IPS-20b (cell line): Measurements from ENCODE around the gene NPY5R.
A peak's percentile ranks its signal among the peaks of the same experiment; 100 is the strongest.

ENCODE experiments used
- H3K27ac ChIP-seq: one replicate; pipeline ENCODE4 v1.5.1; 2013; ENCODE audit warnings: low read length
- H3K27me3 ChIP-seq: 2 replicates; pipeline ENCODE4 v1.6.1; 2013; ENCODE audit warnings: mild to moderate bottlenecking, low read length, inconsistent platforms; ENCODE audit not compliant: insufficient read depth
- H3K36me3 ChIP-seq: 2 replicates; pipeline ENCODE4 v1.6.1; 2013; ENCODE audit warnings: low read depth, mild to moderate bottlenecking, inconsistent platforms, low read length, moderate library complexity; ENCODE audit not compliant: insufficient read depth
- H3K4me1 ChIP-seq: 2 replicates; pipeline ENCODE4 v1.6.1; 2013; ENCODE audit warnings: mild to moderate bottlenecking, control low read depth, inconsistent platforms, low read length, moderate library complexity; ENCODE audit not compliant: insufficient read depth
- H3K4me3 ChIP-seq: 2 replicates; pipeline ENCODE4 v1.5.1; 2013; ENCODE audit warnings: mild to moderate bottlenecking, low read length, inconsistent platforms
- H3K9ac ChIP-seq: 2 replicates; pipeline ENCODE4 v1.6.1; 2013; ENCODE audit warnings: low read depth, mild to moderate bottlenecking, inconsistent platforms, low read length, moderate library complexity
- H3K9me3 ChIP-seq: 2 replicates; pipeline ENCODE4 v1.6.1; 2013; ENCODE audit warnings: mild to moderate bottlenecking, low read depth, low read length, inconsistent platforms; ENCODE audit not compliant: insufficient read depth

Gene NPY5R

DNA sequence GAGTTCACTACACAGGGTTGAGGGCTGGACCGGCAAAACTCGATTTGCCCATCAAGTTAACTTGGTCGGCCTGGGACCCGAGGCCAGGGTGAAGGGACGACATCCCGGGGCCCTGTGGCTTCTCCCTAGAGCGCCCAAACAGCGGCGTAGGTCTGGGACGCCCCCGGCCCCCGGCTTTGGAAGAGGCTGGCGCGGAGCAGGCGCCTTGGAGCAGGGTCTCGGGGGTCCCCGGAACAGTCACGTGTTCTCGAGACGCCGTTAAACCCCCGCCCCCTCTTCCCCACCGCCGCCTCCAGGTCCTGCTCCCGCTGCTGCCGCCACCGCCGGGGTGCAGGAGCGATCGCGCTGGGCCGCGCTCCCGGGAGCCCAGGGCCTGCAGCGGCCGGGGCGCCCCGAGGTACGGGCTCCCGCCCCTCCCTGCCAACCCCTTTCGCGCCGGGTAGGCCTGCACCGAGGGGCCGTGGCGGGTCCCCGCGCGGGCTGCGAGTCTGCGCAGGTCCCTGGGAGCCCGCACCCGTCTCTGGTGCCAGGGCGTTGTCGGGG is at the start of gene NPY5R:
NPY5R (plus strand) TSS at position 289 of the 543 bp plus-strand sequence. CDS start 6,382 bp downstream, outside the sequence.
- Histone ChIP-seq H3K9ac (peak within 1 kb of the TSS; percentile 48; the same call in 1 of the 2 replicates), H3K9me3 (no peaks in the 10 kb centered on the region), H3K4me1 (no peaks in the 10 kb centered on the region), H3K27me3 (peaks cover 44% of the 10 kb centered on the region), H3K36me3 (no peaks in the 10 kb centered on the region), H3K4me3 (peak within 1 kb of the TSS; percentile 85), H3K27ac (no peak within 1 kb of the TSS)

DNA sequence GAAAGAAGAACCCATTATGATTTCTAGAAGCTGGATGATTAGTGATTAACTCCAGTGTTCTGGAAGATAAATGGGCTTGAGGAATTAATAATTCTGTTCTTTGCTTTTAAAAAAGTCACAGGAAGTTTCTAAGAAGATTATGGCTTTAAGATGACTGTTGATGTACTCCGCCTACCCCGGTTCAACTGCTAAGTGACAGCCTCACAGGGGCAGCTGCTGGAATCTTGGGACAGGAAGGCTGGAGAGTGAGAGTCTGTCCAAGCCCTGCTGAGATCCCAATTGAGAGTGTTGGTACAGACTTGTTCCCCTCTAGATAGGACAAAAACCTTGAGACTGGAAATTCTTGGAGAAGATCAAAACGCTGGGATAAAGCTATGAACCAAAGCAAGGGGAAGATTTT is 48.6 kb upstream of the NPY5R start:
- no peaks in the 10 kb centered on the region for H3K27me3 ChIP-seq
- no peak overlapping the region for H3K27ac ChIP-seq
- no peaks in the 10 kb centered on the region for H3K4me1 ChIP-seq
- no peak overlapping the region for H3K9ac ChIP-seq
- H3K4me3 ChIP-seq = no peak overlapping the region
- no peaks in the 10 kb centered on the region for H3K9me3 ChIP-seq
- no peaks in the 10 kb centered on the region for H3K36me3 ChIP-seq

- no peaks in the 10 kb centered on the region for H3K4me1 ChIP-seq
- H3K36me3 ChIP-seq = no peaks in the 10 kb centered on the region
- no peaks in the 10 kb centered on the region for H3K27me3 ChIP-seq
- no peaks in the 10 kb centered on the region for H3K9me3 ChIP-seq
- no peak overlapping the region for H3K9ac ChIP-seq
- H3K4me3 ChIP-seq = no peak overlapping the region
- no peak overlapping the region for H3K27ac ChIP-seq
Observed at GRCh38 chr4:163300445-163300844, 43.2 kb upstream of the NPY5R start.

DNA sequence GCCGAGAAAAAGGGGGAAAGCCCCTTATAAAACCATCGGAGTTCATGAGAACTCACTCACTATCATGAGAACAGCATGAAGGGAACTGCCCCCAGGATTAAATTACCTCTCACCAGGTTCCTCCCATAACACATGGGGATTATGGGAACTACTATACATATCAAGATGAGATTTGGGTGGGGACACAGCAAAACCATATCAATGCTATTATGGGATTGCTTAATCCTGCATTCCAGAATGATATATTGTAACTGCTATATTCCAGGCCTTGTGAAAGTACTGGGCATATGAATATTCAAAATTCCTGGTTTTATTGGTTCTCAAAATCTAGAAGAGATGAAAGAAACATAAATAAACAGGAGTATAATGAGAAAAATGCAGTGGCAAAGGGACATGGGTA is 40.6 kb upstream of the NPY5R start:
- H3K27ac ChIP-seq = no peak overlapping the region
- H3K36me3 ChIP-seq = no peaks in the 10 kb centered on the region
- no peak overlapping the region for H3K9ac ChIP-seq
- no peaks in the 10 kb centered on the region for H3K9me3 ChIP-seq
- H3K4me3 ChIP-seq = no peak overlapping the region
- H3K4me1 ChIP-seq = no peaks in the 10 kb centered on the region
- H3K27me3 ChIP-seq = no peaks in the 10 kb centered on the region

DNA sequence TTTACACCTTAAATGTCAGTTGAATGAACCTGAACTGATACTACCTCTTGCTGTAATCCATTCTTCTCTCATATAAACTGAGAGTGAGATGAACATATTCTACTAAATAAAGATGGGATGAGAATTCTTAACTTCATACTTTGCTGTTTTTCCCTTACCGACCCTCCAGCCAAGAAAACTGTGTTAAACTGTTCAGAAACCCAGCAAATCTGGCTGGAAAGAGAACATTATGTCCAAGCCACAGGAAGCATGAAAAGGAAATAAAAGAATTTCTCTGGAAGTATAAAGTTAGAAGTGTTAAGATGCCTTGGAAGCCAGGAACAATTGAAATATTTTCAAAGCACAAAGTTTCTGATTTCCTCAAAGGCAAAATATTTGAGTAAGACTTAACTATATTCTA is 34.2 kb upstream of the NPY5R start:
- no peaks in the 10 kb centered on the region for H3K27me3 ChIP-seq
- H3K9ac ChIP-seq = no peak overlapping the region
- no peaks in the 10 kb centered on the region for H3K9me3 ChIP-seq
- H3K4me3 ChIP-seq = no peak overlapping the region
- H3K27ac ChIP-seq = no peak overlapping the region
- H3K4me1 ChIP-seq = no peaks in the 10 kb centered on the region
- H3K36me3 ChIP-seq = no peaks in the 10 kb centered on the region

DNA sequence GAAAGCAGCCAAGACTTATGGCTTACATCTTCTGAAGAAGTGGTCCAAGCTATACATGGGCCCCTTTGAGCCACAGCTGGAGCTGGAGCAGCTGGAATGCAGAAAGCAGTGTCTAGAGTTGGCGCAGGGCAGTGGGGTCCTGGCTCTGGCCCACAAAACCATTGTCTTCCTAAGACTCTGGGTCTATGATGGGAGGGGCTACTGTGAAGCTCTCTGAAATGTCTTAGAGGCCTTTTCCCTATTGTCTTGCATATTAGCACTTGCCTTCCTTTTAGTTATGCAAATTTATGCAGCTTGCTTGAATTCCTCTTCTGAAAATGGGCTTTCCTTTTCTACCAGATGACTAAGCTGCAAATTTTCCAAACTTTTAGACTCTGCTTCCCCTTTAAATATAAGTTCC is 26.6 kb upstream of the NPY5R start:
- H3K9ac ChIP-seq = no peak overlapping the region
- H3K36me3 ChIP-seq = peaks cover 3% of the 10 kb centered on the region; the same call in 1 of the 2 replicates
- no peaks in the 10 kb centered on the region for H3K4me1 ChIP-seq
- peak overlapping the region; percentile 42; the same call in 1 of the 2 replicates for H3K4me3 ChIP-seq
- peaks cover 22% of the 10 kb centered on the region for H3K9me3 ChIP-seq
- H3K27me3 ChIP-seq = no peaks in the 10 kb centered on the region
- H3K27ac ChIP-seq = no peak overlapping the region

DNA sequence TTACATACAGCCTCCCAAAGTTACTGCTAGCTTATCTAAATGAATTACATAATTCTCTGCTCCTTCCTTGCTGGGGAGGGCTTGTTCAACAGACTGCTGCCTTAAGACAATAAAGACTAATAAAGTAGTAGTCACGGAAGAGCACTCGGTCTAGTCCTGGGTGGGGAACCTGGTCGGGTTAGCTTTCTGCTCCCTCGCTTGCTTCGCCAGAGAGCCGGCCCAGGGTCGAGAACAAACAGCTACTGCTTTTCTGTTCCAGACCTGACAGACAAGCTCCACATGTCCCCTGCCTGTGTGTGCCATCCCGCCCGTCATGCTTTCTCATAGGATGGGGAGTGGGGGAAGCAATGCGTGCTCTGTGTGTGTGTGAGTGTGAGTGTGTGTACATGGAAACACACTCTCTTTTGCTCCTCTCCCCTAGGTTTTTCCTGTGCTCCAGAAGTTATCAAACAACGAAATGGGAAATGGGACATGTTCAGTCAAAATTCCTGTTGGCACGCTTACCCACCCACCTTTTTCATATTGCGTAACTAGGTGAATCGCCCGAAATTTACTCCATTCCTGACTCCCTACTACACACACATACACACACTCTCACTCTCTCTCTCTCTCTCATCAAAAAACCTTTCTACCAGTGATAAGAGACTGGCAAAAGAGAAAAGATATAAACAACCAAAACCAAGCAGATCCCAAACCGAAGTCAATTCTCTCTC is 12.6 kb upstream of the NPY5R start:
- Histone ChIP-seq H3K4me1 (no peaks in the 10 kb centered on the region), H3K9me3 (peaks cover 6% of the 10 kb centered on the region; the same call in 1 of the 2 replicates), H3K4me3 (peak overlapping the region; percentile 89), H3K9ac (peak overlapping the region; percentile 83; the same call in 1 of the 2 replicates), H3K27me3 (peaks cover 31% of the 10 kb centered on the region), H3K36me3 (no peaks in the 10 kb centered on the region), H3K27ac (no peak overlapping the region)

DNA sequence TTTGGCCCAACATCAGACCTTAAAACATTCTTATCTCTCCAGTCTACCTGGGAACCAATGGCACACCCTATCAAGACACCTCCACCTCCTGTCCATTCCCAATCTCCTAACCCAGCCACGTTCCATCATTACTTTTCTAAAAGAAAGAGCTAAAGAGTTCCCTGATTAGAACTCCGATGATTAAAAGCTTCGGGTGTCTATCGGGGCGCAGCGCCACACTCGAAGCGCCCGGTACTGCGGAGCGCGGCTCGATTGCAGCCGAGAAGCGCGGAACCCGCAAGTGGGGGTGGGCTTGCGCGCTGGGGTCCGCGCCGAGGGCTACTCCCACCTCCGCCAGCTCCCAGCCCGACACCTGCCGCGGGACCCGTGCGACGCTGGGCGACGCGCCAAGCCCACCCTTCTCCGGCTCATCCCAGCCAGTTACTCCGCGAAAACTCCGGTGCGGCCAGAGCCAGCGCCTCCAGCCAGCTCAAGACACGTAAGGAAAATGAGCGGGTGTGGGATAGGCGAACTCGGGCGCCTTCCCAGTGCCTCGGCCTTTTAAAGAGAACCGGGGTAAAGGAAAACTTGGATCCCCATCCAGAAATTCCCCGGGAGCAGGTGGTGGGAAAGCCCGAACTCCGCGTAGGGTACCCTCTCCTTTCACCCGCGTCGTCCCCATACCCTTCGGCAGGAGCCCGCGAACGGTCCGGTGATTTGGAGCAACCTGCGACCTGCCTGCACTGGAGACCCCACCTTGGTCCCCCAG is 11.9 kb upstream of the NPY5R start:
- Histone ChIP-seq H3K9me3 (peaks cover 6% of the 10 kb centered on the region; the same call in 1 of the 2 replicates), H3K27me3 (peaks cover 31% of the 10 kb centered on the region), H3K36me3 (no peaks in the 10 kb centered on the region), H3K4me1 (no peaks in the 10 kb centered on the region), H3K27ac (no peak overlapping the region), H3K4me3 (peak overlapping the region; percentile 89), H3K9ac (peak overlapping the region; percentile 83; the same call in 1 of the 2 replicates)

DNA sequence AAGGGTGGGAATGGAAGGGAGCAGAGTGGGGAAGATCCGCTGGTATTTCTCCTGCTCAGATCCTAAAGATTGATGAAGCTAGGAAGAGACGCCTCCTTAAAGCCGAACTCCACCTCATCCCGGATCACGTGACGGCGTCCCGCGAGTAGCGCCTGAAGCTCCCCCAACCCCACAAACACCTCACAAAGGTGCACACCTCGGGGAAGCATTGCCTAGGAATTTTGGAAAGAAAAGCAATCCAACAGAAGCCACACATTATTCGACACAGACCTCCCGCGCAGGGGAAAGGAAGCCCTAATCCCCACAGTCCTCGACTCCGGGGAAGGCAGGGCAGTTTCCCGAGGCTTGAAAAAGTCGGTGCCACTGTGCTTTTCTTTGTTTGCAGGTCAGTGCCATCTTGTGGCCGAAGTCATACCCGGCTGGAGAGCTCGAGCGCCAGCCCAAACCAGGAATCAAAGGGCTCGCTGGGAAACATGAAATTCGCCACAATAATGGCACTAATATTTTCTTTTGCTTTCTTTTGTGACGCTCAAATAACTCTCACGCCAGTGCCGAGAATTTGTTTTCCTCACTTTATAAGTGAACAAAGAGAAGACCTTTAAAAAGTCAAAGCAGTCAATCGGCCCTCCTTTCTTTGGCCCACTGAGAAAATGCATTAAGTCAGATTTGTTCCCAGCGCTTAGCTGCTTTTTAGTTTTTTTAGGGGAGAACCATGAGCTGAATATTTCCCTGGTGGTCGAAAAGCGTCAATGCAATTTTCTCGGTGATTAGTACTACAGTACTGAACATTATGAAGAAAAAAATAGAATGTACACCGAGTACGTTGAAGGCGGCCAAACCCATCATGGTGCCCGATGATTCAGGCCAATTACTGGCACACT is 10.9 kb upstream of the NPY5R start, which contains the start of gene NPY1R:
NPY1R (minus strand) TSS at position 71 of the 881 bp plus-strand sequence. CDS start 6,042 bp downstream, outside the sequence.
- H3K27me3 ChIP-seq = peaks cover 31% of the 10 kb centered on the region
- H3K9me3 ChIP-seq = peaks cover 6% of the 10 kb centered on the region; the same call in 1 of the 2 replicates
- H3K4me1 ChIP-seq = no peaks in the 10 kb centered on the region
- no peaks in the 10 kb centered on the region for H3K36me3 ChIP-seq
- H3K4me3 ChIP-seq = peak within 1 kb of the TSS; percentile 89
- H3K27ac ChIP-seq = no peak within 1 kb of the TSS
- H3K9ac ChIP-seq = peak within 1 kb of the TSS; percentile 83

GRCh38 chr4:163335384-163335783 is 8.3 kb upstream of the NPY5R start:
- Histone ChIP-seq H3K9me3 (peaks cover 6% of the 10 kb centered on the region; the same call in 1 of the 2 replicates), H3K9ac (no peak overlapping the region), H3K4me3 (no peak overlapping the region), H3K4me1 (no peaks in the 10 kb centered on the region), H3K27me3 (peaks cover 23% of the 10 kb centered on the region), H3K36me3 (no peaks in the 10 kb centered on the region), H3K27ac (no peak overlapping the region)
